Activated CD4-positive, alpha-beta T cell treated with anti-CD3 and anti-CD28 coated beads for 1 hour (primary cell): Measurements from ENCODE around the gene PCCA.

Experiments
- DNase-seq: peaks from one replicate; pipeline ENCODE4 v3.0.0-alpha.2; 2020

Gene PCCA

GRCh38 chr13:100480676-100481075 lies 391.8 kb downstream of the PCCA start:
- no peak for DNase-seq

- DNase-seq, result no peak
Observed at GRCh38 chr13:100483139-100483538, 394.2 kb downstream of the PCCA start.

GRCh38 chr13:100483841-100484381 lies 395.0 kb downstream of the PCCA start:
- DNase-seq, result no peak

GRCh38 chr13:100484702-100485101 lies 395.8 kb downstream of the PCCA start:
- DNase-seq, result no peak

- DNase-seq, result no peak
Observed at GRCh38 chr13:100485265-100485664, 396.4 kb downstream of the PCCA start.

GRCh38 chr13:100490692-100491091 lies 401.8 kb downstream of the PCCA start:
- DNase-seq, result no peak

GRCh38 chr13:100491164-100491842 lies 402.4 kb downstream of the PCCA start:
- DNase-seq, result no peak

- no peak for DNase-seq
Observed at GRCh38 chr13:100493418-100493817, 404.5 kb downstream of the PCCA start.

- DNase-seq, result no peak
Observed at GRCh38 chr13:100495455-100495854, 406.6 kb downstream of the PCCA start.

GRCh38 chr13:100497389-100497788 lies 408.5 kb downstream of the PCCA start:
- no peak for DNase-seq

GRCh38 chr13:100502446-100502845 lies 413.6 kb downstream of the PCCA start:
- DNase-seq, result no peak

- DNase-seq, result no peak
Observed at GRCh38 chr13:100503622-100504021, 414.7 kb downstream of the PCCA start.

- no peak for DNase-seq
Observed at GRCh38 chr13:100506154-100506553, 417.3 kb downstream of the PCCA start.

- no peak for DNase-seq
Observed at GRCh38 chr13:100506600-100507422, 417.9 kb downstream of the PCCA start.

GRCh38 chr13:100508455-100508854 lies 419.6 kb downstream of the PCCA start:
- no peak for DNase-seq

GRCh38 chr13:100508996-100509395 lies 420.1 kb downstream of the PCCA start:
- DNase-seq, result no peak

GRCh38 chr13:100510208-100510957 lies 421.5 kb downstream of the PCCA start:
- no peak for DNase-seq

- no peak for DNase-seq
Observed at GRCh38 chr13:100511466-100511865, 422.6 kb downstream of the PCCA start.

GRCh38 chr13:100512422-100512821 lies 423.5 kb downstream of the PCCA start:
- no peak for DNase-seq

- no peak for DNase-seq
Observed at GRCh38 chr13:100513171-100513570, 424.3 kb downstream of the PCCA start.

GRCh38 chr13:100513987-100514670 lies 425.2 kb downstream of the PCCA start:
- no peak for DNase-seq

GRCh38 chr13:100514788-100515409 lies 426.0 kb downstream of the PCCA start:
- DNase-seq, result peak; percentile 53
